ENCODE results near the gene FFAR3. TPM values are rescaled to one million over a fixed set of nuclear protein-coding genes. Genes with fewer than 3 reads are reported as not detected.

Gene FFAR3
- total RNA-seq, 2 donors from 2014 or later, result 0.18 to 0.44 TPM

- DNase-seq (no peak), ATAC-seq (no peak)
- intact Hi-C loops (cut with DNase I), result no loop called here
These were observed 29.4 kb upstream of the FFAR3 start, which contains the start of gene CD22 for GRCh38 chr19:35328851-35329285. Gene CD22 (plus strand): TSS chr19:35329187. CDS start chr19:35332041, 2,854 bp downstream.

DNA sequence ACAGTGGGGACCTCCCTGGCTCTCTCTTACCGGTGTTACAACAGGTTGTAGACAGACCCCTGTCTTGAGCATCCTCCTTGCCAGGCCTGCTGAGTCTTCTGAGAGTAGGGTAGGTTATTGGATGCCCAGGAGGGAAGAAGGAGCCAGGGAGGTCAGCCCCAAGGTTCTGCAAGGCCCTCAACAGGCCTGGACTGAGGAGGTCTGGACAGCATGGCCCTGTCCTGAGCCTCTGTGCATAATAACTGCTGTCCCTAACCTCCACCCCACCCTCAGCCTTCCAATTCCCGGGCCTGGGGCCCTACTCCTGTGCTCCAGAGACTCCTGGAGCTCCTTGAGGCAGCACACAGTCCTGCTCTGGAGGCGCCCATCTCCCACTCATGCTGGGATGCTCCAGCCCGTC, 28.9 kb upstream of the FFAR3 start:
- intact Hi-C loops (cut with DNase I), result no loop called here
- no peak for DNase-seq

GRCh38 chr19:35330475-35330874, 27.8 kb upstream of the FFAR3 start:
- intact Hi-C loops (cut with DNase I), result no loop called here
- no peak for ATAC-seq
- DNase-seq, result no peak

More for the DNA sequence above, 28.9 kb upstream of the FFAR3 start:
- no peak for ATAC-seq

- intact Hi-C loops (cut with DNase I), result no loop called here
- ATAC-seq (no peak), DNase-seq (no peak)
These were observed 26.6 kb upstream of the FFAR3 start for GRCh38 chr19:35331551-35332214.

DNA sequence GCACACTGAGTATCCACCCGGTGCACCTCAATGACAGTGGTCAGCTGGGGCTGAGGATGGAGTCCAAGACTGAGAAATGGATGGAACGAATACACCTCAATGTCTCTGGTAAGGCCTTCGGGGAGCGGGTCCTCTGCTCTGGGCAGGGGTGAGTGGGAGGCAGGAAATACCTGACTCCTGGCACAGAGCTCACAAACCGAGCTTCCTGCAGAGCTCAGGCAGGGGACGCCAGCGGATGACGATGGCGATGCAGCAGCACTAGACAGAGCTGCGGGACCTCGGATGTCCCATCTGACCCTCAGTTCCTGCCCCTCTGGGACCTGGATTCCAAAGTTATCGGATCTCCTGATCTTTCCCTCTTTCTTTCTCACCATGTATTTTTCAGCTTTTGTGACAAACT, 25.4 kb upstream of the FFAR3 start:
- DNase-seq (no peak), ATAC-seq (no peak)
- intact Hi-C loops (cut with DNase I), result no loop called here

- intact Hi-C loops (cut with DNase I), result no loop called here
- DNase-seq, result no peak
- ATAC-seq, result no peak
These were observed 24.0 kb upstream of the FFAR3 start for GRCh38 chr19:35334144-35334753.

DNA sequence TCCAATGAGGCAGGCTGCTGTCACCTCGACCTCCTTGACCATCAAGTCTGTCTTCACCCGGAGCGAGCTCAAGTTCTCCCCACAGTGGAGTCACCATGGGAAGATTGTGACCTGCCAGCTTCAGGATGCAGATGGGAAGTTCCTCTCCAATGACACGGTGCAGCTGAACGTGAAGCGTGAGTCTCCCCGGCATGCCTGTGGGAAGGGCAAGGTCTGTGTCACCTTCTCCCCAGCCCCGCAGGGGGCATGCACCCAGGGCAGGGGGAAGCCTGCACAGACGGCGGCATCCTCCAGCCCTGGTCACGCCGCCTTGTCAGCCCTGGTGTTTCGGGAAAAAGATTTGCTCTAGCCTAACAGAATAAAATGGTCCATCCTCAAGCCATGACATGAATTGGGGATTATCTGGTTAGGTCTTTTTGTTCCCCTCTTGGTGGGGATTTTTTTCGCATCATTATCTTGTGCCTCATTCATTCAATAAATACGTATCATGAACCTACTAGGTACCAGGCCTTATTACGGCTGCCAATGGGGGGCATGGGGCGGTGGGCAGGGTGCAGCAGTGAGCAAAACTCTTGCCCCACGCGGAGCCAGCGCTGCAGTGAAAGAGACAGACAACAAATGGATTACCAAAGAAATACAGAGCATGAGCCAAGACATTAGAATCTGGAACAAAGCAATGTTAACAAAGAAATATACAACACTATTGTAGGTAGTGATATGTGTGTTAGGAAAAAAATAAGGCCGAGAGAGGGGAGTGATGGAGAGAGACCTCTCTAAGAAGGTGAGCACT, 21.9 kb upstream of the FFAR3 start:
- no peak for DNase-seq
- no peak for ATAC-seq
- intact Hi-C loops (cut with DNase I), result no loop called here

DNA sequence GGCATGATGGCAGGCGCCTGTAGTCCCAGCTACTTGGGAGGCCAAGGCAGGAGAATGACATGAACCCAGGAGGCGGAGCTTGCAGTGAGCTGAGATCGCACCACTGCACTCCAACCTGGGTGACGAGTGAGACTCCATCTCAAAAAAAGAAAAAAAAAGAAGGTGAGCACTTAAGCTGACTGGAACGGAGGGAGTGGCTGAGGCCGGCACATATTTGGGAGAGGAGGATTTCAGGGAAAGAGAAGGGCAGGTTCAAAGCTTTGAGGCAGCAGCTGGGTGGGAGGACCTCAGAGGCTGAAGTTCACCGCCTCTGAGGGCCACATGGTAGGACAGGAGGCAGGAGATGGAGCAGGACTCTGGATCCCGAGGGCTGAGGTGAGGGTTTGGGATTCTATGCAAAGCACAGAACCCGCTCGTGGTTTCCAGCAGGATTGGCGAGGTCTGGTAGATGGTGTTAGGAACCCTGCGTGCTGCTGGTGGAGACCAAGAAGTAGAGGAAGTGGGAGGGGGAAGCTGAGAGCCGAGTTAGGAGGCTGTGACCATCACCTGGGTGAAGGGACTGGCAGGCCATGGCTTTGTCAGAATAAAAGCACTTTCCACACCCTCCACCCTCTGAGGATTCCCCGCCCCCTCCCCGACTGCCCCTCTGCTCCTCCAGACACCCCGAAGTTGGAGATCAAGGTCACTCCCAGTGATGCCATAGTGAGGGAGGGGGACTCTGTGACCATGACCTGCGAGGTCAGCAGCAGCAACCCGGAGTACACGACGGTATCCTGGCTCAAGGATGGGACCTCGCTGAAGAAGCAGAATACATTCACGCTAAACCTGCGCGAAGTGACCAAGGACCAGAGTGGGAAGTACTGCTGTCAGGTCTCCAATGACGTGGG, 20.9 kb upstream of the FFAR3 start:
- no peak for ATAC-seq
- intact Hi-C loops (cut with DNase I), result no loop called here
- DNase-seq, result no peak

GRCh38 chr19:35337984-35338296, 20.3 kb upstream of the FFAR3 start:
- DNase-seq (no peak), ATAC-seq (no peak)
- intact Hi-C loops (cut with DNase I), result no loop called here

DNA sequence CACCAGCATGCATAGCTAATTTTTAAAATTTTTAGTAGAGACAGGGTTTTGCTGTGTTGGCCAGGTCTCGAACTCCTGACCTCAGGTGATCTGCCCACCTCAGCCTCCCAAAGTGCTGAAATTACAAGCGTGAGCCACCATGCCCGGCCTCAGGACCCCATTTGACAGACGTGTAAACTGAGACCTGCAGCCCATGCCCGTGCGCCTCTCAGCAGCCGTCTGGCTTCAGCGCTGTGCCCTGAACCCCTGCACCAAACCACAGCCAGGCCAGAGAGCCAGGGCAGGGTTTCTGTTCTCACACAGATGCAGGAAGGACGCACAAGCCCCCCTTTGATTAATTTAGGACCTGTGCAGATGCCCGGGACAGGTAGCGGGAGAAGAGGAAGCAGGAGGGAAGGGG, 17.8 kb upstream of the FFAR3 start:
- ATAC-seq (no peak), DNase-seq (no peak)
- intact Hi-C loops (cut with DNase I), result no loop called here

DNA sequence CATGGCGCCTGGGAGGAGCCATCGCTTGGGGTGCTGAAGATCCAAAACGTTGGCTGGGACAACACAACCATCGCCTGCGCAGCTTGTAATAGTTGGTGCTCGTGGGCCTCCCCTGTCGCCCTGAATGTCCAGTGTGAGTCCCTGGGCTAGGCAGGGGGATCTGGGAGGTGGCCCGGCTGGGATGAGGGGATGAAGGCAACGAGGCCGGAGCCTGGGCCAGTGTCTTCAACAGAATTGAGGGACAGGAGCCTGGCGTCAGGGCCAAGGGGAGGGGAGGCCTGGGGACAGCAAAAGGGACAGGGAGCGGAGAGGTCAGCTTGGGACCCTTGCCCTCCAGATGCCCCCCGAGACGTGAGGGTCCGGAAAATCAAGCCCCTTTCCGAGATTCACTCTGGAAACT, 17.3 kb upstream of the FFAR3 start:
- ATAC-seq (no peak), DNase-seq (no peak)
- intact Hi-C loops (cut with DNase I), result no loop called here

DNA sequence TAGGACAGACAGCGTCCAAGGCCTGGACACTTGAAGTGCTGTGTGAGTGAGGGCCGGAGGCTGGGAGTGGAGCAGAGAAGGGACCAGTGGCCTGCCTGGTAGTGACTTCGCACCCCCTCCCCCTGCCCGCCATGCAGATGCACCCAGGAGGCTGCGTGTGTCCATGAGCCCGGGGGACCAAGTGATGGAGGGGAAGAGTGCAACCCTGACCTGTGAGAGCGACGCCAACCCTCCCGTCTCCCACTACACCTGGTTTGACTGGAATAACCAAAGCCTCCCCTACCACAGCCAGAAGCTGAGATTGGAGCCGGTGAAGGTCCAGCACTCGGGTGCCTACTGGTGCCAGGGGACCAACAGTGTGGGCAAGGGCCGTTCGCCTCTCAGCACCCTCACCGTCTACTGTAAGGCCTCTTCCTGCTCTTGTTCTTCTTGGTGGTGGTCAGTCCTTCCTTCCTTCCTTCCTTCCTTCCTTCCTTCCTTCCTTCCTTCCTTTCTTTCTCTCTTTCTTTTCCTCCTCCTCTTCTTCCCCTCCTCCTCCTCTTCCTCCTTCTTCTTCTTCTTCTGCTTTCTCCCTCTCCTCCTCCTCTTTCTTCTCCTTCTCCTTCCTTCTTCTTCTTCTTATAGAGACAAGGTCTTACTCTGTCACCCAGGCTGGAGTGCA, 16.6 kb upstream of the FFAR3 start:
- no peak for DNase-seq
- intact Hi-C loops (cut with DNase I), result no loop called here
- ATAC-seq, result no peak

DNA sequence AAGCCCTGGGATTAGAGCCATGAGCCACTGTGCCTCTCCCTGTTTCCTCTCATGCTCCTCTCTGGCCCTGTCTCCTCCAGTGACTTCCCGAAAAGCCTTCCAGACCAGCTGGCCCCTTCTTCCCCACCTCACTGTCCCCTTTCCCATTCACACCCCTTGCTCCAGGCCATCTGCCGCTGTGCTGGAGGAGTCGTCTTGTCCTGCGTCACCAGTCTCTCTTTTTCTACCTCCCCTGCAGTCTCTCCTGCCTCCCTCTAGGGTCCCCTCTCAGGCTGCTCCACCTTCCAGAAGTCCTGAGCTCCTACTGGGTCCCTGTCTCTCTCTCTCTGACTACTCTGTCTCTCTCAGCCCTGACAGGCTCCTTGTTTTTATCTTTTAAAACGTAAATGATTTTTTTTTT, 15.8 kb upstream of the FFAR3 start:
- ATAC-seq, result no peak
- no peak for DNase-seq
- intact Hi-C loops (cut with DNase I), result no loop called here

GRCh38 chr19:35344511-35345031, 13.7 kb upstream of the FFAR3 start:
- ATAC-seq, result no peak
- intact Hi-C loops (cut with DNase I), result no loop called here
- DNase-seq, result no peak

DNA sequence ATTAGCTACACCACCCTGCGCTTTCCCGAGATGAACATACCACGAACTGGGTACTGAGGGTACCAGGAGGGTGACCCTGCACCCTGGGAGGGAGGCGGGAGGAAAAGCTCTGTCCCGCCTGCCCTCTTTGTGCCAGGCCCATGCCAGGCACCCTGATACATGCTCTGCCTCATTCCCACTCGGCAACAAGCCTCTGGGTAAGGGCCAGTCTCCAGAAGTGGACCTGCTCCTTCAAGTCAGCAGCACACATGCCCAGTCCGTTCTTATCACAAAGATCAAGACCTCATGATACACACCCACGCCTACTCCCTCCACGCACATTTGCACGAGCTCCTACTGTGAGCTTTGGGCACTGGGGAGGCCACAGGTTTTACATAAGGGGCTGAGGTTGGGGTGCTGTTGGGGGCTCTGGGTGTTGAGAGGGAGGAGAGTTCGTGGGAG, 12.6 kb upstream of the FFAR3 start:
- intact Hi-C loops (cut with DNase I), result no loop called here
- ATAC-seq (no peak), DNase-seq (no peak)

GRCh38 chr19:35346193-35347052, 11.8 kb upstream of the FFAR3 start:
- ATAC-seq (no peak), DNase-seq (no peak)
- intact Hi-C loops (cut with DNase I), result no loop called here

DNA sequence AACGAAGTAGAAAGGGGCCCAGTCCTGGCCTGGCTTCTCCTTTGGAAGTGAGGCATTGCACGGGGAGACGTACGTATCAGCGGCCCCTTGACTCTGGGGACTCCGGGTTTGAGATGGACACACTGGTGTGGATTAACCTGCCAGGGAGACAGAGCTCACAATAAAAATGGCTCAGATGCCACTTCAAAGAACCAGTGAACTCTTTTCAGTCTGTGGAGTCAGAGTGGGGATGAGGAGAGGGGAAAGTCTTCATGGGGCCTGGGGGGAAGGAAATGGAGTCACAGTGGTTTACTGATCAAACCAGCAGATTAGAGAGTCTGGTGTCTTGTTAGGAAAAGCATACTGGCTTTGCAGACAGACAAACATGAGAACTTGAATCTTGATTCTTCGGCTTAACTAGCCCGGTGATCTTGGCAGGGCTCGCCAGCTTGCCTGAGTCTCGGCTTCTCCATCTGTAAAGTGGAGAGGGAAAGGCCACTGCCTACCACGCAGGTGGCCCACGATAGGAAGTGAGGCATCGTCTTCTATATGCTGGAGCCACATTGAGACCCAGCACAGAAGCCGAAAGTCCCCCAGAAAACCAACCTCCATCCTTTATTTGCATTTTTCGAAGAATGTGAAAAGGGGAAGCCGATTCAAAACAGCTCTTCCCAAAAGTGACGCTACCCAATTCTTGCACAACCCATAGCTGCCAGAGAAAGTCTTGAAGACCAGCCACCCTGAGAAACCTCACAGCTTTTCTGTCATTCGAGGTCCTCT, 10.9 kb upstream of the FFAR3 start, which contains the start of gene FFAR1:
Gene FFAR1, plus strand, starts transcription at position 732 of the 759 bp plus-strand sequence. CDS start 3,650 bp downstream, outside the sequence.
- intact Hi-C loops (cut with DNase I), result no loop called here
- no peak for ATAC-seq
- no peak for DNase-seq

Measured in left cardiac atrium (tissue), 4 donors.